ENCODE measurements around the gene WFIKKN1.

Gene WFIKKN1

DNA sequence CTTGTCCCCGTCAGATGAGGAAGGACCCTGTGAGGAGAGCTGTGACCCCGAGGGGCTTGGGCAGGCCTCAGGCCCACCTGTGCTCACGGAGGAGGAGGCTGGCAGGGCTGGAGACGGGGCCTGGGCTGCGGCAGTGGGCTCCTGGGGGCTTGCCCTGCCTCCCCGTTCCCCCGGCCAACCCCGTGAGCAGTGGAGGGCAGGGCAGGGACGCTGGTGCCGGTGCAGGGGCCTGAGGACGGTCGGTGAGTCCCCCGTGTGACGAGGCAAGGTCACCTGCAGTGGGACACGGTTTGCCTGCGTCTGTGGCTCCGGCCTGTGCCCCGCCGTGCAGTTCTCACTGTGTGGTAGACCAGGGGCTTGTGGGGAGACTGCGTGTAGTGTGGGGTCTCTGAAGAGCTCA lies 28.8 kb downstream of the WFIKKN1 start:
- no peak for DNase-seq

DNA sequence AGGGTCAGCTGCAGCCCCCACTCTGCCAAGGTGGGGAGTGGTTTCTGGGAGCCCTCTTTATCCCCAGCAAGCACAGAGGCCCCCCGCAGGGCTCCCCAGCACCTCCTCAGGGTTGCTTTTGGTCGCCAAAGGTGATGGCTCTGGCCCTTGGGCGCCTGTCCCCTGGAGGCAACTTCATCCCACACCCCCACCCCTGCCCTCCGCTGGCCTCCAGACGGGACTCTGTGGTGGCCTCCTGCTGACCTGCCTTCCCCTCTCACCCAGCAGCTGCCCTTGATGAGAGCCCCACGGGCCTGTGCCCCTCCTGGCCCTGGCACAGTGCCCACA lies 29.3 kb downstream of the WFIKKN1 start:
- DNase-seq, result no peak

DNA sequence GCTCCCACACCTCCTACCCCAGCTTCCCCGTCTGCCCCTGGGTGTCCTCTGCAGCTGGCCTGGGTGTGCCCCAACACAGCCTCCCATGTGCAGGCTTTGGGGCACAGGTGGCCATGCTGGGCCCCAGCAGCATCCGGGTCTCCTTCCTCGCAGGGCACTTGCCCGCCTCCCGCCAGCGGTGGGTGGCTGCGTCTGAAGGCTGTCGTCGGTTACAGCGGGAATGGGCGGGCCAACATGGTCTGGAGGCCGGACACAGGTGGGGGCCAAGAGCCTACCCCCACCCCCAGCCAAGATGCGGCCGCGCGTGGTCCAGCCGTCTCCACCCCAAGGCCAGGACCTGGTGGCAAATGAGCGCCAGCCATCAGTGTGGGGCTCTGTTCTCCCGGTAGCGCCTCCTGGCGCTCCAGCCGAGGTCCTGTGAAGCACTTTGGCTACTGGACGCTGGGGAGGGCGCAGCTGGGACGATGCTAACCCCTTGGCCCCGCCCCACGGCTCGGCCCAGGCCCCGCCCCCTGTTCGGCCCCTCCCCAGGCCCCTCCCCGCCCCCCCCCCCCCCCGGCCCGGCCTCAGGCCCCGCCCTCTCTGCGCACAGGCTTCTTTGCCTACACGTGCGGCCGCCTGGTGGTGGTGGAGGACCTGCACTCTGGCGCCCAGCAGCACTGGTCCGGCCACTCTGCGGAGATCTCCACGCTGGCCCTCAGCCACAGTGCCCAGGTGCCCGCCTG lies 29.8 kb downstream of the WFIKKN1 start:
- DNase-seq, result peak; percentile 81 to 90

DNA sequence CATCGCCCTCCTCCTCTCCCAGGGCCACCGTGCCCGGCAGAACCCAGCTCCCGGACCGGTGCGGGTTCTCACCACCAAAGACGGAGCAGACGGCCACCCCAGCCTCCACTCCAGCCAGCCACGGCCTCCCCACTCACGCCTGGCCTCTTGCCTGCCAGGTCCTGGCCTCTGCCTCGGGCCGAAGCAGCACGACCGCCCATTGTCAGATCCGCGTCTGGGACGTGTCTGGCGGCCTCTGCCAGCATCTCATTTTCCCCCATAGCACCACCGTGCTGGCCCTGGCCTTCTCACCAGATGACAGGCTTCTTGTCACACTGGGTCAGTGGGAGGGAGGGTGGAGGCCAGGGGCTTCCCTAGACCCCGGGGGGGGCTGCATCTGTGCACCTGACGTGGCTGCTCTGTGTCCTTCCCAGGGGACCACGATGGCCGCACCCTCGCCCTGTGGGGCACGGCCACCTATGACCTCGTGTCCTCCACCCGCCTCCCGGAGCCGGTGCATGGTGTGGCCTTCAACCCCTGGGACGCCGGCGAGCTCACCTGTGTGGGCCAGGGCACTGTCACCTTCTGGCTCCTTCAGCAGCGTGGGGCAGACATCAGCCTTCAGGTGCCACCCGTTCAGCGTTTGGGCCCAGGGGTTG lies 30.5 kb downstream of the WFIKKN1 start:
- no peak for DNase-seq

DNA sequence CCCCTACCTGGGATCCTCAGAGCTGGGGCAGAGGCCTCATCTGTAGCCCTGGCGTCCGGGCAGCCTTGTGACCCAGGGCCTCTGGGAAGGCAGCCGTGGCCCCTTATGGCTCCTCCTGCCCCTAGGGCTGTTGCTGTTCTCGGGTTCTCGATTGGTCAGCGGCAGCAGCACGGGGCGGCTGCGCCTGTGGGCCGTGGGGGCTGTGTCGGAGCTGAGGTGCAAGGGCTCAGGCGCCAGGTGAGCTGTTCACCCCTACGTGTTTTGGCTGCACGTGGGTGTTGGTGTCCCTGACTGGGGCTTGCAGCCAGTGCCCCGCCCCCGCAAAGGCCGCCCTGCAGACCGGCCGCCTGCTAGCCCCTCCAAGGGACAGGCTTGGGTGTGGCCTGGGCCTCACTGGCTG lies 31.3 kb downstream of the WFIKKN1 start:
- no peak for DNase-seq

DNA sequence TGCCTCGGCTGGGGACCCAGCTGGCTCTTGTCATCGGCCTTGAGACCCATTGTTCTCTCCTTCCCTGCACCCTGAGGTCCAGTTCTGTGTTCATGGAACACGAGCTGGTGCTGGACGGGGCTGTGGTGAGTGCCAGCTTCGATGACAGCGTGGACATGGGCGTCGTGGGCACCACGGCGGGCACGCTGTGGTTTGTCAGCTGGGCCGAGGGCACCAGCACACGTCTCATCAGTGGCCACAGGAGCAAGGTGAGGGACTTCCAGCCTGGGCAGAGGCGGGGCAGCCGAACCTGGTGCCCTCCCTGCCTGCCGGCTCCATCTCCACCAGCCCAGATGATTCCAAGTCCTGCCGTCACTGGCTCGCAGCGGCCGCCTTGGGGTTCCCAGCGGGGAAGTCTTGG lies 31.8 kb downstream of the WFIKKN1 start:
- DNase-seq, result no peak

DNA sequence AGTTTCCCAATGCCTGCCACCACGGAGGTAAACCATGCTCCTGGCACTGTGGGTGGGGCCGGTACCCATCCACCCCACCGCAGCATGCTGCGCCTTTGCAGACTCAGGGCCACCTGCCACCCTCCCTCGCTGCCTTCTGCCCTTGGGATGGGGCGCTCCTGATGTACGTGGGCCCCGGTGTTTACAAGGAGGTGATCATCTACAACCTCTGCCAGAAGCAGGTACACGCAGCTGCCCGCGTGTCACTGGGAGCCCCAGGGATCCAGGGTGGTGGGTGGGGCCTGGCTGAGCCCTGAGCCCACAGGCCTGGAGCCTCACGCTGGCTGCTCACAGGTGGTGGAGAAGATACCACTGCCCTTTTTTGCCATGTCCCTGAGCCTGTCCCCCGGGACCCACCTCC lies 35.8 kb downstream of the WFIKKN1 start:
- DNase-seq, result no peak

DNA sequence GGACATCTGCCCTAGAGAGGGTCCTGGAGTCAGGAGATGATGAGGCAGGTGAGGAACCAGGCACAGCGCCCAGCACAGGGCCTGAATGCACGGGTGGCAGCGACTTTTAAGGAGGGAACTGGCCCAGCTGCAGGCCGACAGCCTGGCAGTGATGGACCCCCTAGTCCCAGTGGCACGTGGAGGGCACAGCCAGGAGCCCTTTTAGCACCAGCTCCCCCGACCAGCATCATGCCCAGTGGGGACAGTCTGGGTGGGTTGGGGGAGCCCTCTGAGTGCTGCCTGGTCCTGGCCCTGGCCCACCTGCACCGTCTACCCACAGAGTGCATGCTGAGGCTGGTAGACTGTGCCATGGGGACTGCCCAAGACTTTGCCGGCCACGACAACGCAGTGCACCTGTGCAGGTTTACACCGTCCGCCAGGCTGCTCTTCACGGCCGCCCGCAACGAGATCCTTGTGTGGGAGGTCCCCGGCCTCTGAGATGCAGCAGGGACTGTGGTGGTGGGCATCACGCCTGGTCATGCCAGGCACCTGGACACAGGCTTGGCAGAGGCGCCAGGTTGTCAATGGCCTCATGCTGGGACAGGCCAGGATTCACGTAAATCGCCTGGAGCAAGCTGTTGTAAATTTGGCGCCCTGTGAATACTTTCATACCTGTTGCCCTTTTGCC lies 36.5 kb downstream of the WFIKKN1 start:
- DNase-seq, result no peak

DNA sequence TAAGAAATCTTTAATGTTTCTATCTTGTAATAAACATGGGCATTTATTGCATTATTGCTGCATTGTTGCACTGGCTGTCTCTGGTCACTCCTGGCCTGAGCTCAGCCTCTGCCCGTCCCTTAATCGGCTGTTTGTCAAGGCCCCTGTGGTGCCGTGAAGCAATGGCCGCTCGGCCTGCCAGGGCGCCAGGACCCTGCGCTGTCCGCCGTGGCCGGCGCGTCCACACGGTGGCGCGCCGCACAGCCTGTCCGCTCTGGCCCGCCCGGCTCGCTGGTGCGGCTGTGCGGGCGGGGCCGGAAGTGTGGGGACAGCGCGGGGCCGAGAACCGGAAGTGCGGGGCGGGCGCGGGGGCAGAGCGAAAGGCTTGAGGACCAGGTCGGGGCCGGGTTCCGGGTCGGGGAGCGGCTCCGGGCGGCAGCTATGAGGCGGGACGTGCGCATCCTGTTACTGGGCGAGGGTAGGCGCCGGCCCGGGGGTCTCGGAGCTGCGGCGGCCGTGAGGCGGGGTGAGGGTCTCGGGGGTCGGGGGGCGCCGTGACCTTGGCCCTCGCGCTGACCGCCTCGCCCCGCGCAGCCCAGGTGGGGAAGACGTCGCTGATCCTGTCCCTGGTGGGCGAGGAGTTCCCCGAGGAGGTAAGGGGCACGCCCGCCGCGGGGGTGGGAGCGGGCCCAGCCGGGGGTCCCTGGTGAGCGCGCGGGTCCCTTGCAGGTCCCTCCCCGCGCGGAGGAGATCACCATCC lies 37.2 kb downstream of the WFIKKN1 start, which contains the start of gene RHOT2:
TSS of gene RHOT2 (plus strand) at position 353 of the 739 bp plus-strand sequence. CDS start at position 421, 68 bp downstream.
- peak; percentile 88 to 95 for DNase-seq

DNA sequence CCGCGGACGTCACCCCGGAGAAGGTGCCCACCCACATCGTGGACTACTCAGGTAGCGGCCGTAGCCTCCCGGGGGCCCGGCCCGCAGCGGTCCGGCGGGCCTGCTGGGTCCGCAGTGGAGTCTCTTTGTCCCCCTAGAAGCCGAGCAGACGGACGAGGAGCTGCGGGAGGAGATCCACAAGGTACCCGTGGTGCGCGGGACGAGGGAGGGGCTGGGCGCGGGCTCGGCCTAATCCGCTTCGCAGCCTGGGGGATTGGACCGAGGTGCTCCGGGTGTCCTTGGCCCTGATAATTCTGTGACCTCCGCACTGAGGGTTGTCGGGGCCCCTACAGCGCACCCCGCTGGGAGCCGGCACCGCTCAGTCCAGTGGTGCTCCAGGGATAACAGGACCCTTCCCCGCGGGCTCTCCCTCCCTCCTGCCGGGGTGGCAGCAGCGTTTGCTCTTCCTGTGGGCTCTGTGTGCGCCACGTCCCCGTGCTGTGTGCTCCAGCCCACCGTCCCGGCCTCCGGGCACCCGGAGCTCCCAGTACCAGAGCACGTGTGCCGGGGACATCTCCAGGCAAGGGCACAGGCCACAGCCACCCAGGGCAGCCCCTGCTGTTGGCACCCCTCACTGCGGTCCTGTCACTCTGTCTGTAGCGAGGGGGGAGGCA lies 37.9 kb downstream of the WFIKKN1 start:
- no peak for DNase-seq

DNA sequence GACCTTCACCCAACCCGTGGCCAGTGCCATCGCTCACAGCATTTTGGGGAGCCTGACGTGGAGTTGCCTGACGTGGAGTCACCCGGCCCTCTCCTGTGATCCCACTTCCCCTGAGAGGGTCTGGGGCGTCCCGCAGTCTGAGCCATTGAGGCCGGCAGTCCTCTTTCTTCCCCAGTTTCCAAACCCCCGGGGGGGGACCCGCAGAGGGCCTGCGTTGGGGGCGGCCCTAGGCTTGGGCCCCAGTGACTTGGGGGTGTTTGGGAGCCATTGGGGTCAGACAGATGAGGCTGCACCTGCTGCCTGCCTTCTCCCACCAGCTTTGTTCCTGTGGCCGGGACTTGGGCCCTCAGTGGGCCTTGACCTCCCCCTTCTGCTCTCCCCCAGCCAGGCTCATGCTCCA lies 38.9 kb downstream of the WFIKKN1 start:
- DNase-seq, result no peak

DNA sequence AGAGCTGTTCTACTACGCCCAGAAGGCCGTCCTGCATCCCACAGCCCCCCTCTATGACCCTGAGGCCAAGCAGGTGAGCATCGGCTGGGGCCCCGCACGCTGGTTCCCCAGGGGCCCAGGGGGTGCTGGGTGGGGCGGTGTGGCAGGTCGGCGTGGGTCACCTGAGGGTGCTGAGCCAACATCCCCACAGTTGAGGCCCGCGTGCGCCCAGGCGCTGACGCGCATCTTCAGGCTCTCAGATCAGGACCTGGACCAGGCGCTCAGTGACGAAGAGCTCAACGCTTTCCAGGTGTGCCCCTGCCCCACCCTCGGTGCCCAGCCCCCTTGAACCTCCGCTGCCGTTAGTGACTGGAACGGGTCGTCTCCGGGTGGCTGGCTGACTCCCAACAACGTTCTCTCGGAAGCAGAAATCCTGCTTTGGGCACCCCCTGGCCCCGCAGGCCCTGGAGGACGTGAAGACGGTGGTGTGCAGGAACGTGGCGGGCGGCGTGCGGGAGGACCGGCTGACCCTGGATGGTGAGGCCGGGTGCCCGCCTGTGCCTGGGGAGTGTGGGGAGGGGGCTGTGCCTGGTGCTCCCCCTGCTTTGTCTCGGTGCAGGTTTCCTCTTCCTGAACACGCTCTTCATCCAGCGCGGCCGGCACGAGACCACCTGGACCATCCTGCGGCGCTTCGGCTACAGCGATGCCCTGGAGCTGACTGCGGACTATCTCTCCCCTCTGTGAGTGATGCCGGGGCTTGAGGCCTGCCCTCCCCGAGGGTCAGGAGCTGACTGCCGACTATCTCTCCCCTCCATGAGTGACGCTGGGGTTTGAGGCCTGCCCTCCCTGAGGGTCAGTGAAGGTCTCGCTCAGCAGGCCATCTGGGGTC lies 39.9 kb downstream of the WFIKKN1 start:
- DNase-seq, result no peak

DNA sequence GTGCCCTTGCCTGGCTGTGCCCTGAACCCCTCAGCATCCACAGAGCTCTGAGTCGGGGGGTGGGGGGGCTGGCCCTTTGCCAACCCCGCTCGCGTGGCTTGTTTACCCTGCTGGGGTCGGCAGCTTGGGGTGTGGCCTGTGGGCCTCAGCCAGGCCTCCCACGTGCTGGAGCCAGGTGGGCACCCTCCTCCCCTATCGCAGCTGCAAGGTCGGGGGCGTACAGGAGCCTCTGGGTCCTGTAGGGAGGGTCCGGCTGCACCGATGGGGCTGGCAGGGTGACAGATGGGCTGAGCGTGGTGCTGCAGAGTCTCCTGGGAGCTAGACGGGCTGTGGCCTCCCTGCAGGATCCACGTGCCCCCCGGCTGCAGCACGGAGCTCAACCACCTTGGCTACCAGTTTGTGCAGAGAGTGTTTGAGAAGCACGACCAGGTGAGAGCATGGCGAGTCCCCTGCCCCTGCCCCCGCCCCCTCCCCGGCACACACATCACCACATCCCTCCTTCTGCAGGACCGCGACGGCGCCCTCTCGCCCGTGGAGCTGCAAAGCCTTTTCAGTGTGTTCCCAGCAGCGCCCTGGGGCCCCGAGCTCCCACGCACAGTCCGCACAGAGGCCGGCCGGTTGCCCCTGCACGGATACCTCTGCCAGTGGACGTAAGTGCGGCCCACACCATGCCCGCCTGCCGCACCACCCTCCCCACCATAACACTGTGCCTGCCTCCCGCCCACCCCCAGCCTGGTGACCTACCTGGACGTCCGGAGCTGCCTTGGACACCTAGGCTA lies 40.8 kb downstream of the WFIKKN1 start:
- DNase-seq, result no peak

DNA sequence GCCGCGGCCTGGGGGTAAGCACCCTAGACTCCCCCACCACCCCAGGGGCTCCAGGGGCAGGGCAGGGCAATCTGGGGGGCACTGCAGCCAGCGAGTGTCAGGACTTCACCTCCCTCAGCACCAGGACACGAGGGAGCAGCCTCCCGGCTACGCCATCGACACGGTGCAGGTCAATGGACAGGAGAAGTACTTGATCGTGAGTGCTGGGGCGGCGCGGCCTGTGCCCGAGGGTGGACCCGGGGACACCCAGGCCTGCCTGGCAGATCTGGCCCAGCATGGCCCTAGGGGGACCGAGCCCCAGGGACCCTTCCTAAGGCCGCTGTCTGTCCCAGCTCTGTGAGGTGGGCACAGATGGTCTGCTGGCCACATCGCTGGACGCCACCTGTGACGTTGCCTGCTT lies 41.6 kb downstream of the WFIKKN1 start:
- DNase-seq, result no peak

DNA sequence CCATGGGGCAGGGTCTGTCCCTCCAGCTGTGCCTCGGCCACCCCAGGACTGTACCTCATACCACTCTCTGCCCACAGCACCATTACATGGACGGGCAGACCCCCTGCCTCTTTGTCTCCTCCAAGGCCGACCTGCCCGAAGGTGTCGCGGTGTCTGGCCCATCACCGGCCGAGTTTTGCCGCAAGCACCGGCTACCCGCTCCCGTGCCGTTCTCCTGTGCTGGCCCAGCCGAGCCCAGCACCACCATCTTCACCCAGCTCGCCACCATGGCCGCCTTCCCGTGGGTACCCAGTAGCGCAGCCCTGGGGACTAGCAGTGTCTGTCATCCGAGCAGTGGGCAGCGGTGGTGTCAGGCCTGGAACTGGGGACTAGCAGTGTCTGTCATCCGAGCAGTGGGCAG lies 42.1 kb downstream of the WFIKKN1 start:
- no peak for DNase-seq

DNA sequence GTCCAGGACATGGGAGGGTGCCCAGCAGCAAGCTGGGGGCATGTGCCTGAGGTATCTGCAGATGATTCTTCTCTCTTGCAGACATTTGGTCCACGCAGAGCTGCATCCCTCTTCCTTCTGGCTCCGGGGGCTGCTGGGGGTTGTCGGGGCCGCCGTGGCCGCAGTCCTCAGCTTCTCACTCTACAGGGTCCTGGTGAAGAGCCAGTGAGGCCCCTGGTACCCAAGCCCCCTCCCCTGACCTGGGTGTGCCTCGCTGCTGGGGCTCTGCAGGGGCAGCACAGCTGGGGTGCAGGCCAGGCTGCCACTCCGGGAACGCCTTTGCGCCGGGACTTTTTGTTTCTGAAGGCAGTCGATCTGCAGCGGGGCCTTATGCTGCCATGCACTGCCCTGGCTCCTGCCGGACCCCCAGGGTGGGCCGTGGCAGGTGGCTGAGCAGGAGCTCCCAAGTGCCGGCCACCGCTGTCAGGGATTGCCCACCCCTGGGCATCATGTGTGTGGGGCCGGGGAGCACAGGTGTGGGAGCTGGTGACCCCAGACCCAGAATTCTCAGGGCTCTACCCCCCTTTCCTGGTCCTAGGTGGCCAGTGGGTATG lies 42.7 kb downstream of the WFIKKN1 start:
- no peak for DNase-seq

DNA sequence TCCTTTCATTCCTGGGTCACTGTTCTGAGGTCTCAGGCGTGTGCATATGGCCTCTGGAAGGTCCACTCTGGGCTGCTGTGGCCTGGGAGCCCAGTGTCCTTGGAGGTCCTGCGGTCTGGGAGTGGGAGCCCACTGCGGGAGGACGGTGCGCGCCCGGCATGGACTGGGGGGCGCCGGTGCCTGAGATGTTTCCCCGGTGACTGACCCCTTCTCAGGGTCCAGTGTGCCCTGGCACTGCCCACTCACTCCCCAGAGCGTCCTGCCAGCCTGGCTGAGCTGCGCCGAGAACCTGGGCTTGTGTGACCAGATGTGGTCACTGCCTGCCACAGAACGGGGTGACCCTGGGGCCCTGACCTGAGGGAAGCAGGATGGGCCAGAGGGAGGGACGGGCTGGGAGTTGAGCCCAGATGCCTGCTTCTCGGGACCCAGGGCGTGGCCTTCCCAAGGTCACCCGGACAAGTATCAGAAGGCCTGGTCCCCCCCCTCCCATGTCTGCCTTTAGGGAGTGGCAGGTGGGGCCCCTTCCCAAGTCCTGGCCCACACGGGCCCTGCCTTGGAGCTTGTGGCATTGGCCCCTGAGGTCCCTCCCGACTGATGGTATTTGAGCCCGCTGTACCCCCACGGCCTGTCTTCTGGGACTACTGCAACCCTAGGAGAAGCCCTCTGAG lies 43.6 kb downstream of the WFIKKN1 start:
- no peak for DNase-seq

DNA sequence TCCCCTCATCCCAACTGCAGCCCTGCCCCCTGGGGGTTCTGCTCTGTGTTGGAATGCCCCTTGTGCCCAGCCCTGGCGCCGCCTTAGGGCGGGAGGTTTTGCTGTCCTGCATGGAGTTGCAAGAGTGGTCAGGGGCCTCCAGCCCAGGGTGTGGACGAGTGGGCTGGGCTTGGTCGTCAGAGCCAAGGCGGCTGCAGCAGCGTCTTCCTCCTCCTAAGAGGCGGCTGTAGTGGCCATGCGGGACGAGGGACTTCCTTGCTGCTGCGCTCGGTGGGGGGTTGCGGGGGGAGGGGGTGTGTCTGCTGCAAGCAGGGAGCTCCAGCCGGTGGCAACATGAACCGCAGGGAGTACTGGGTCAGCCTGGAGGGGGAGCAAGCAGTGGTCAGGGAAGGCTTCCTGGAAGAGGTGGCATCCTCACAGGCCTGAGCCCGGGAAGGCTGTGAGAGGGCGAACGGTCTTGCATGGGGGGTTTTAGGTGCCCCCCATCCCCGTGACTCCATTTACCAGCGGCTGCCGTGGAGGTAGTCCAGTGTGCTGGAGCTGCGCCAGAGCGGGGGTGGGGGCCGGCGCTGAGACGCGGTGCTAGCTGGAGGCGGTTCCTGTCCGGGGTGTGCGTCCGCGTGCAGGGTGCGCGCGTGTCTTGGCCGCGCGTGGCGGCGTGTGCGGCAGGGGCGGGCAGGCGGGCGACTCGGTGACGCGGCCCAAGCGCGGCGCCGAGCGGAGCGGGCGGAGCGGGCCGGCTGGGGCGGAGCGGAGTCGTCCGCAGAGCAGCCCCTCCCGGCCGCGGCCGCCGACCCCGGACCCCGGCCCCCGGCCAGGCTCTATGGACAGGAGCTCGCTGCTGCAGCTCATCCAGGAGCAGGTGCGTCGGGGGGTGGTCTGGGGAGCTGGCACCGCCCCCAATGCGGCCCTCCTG lies 44.4 kb downstream of the WFIKKN1 start, which contains the start of gene RHBDL1:
TSS of gene RHBDL1 (plus strand) at position 704 of the 916 bp plus-strand sequence. CDS start at position 824, 120 bp downstream.
- DNase-seq, result no peak
